Activated CD4-positive, alpha-beta memory T cell treated with anti-CD3 and anti-CD28 coated beads for 36 hours (primary cell): ENCODE results near the gene DCAF4L1. TPM values are rescaled to one million over a fixed set of nuclear protein-coding genes. Genes with fewer than 3 reads are reported as not detected.

ENCODE experiments used
- CTCF ChIA-PET: fragments of 350-600 bp; sonication (Branson Sonifier 250); formaldehyde crosslinking; loops from one replicate; lab custom pipeline; 2021; ENCODE audit warnings: antibody characterized with exemption, inconsistent platforms; lab: Charles Lee
- POLR2A ChIA-PET: fragments of 350-600 bp; sonication (Branson Sonifier 250); formaldehyde crosslinking; loops from one replicate; lab custom pipeline; 2021; ENCODE audit warnings: antibody characterized with exemption; lab: Charles Lee
- DNase-seq: peaks from one replicate; pipeline ENCODE4 v3.0.0-alpha.2; 2020
- H3K27ac Mint-ChIP-seq: one replicate; pipeline ENCODE4 v1.8.0; 2021; ENCODE audit warnings: mixed read lengths
- H3K27me3 Mint-ChIP-seq: one replicate; pipeline ENCODE4 v1.8.0; 2021; ENCODE audit warnings: mixed read lengths
- H3K36me3 Mint-ChIP-seq: one replicate; pipeline ENCODE4 v1.8.0; 2021; ENCODE audit warnings: mixed read lengths
- H3K4me1 Mint-ChIP-seq: one replicate; pipeline ENCODE4 v1.8.0; 2021; ENCODE audit warnings: low read depth, mixed read lengths
- H3K4me3 Mint-ChIP-seq: one replicate; pipeline ENCODE4 v1.8.0; 2021; ENCODE audit warnings: mild to moderate bottlenecking, mixed read lengths
- H3K9me3 Mint-ChIP-seq: one replicate; pipeline ENCODE4 v1.8.0; 2021; ENCODE audit warnings: mixed read lengths
- intact Hi-C: fragments of 100-400 bp; cut with micrococcal nuclease; formaldehyde crosslinking; loops from one replicate; pipeline ENCODE4 v1.15.1; 2023
- total RNA-seq, 2 experiments: library from RNA; stranded (reverse); gene quantifications; one replicate each; pipeline ENCODE4 v1.2.3, GENCODE V29; 2021

The DCAF4L1 gene
- total RNA-seq, 2 experiments from 2014 or later: 0.10 to 0.17 TPM

DNA sequence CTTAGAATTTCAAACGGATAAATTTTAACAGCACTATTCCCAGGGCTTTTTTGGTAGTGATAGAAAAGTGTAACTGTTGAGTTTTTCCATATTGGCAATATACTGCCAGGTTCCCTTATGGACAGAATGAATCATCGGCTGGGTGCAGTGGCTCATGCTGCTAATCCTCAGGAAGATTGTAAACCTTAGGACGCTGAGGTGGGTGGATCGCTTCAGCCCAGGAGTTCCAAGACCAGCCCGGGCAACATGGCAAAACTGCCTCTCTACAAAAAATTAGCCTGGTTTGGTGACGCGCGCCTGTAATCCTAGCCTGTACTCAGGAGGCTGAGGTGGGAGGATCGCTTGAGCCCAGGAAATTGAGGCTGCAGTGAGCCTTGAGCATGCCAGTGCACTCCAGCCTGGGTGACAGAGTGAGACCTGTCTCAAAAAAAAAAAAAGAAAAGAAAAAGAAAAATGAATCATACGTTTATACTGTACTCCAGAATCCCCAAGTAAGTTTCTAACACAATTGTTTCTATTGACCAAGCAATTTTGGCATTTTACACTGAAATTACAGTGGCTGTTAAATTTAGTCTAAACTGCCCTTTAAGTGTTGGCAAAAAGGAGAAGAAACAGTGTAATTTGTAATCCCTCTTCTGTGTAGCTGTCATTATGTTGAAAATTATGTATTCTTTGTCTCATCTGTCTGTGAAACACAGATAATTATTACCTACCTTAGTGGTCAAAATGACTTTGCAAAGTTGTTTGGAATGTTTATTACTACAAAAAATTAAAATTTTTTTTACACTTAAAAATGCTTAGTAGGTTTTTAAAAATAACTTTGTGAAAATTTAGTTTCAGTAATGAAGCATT is 10.6 kb downstream of the DCAF4L1 start:
- ChIA-PET CTCF (no interaction called here), POLR2A (interaction anchor here (3.0 kb wide), 1 partner anchor 57 kb away, joined by 10 read pairs; the partner anchor contains the start of gene TMEM33)
- no peaks in the 10 kb centered on the region for H3K27me3 Mint-ChIP-seq
- intact Hi-C loops: no loop called here
- no peak for DNase-seq
- H3K4me1 Mint-ChIP-seq: peaks cover 28% of the 10 kb centered on the region
- H3K27ac Mint-ChIP-seq: no peak overlapping the region
- peaks cover 4% of the 10 kb centered on the region for H3K36me3 Mint-ChIP-seq
- H3K4me3 Mint-ChIP-seq: peak overlapping the region; percentile 98
- H3K9me3 Mint-ChIP-seq: no peaks in the 10 kb centered on the region

GRCh38 chr4:41992967-41993857 is 11.7 kb downstream of the DCAF4L1 start:
- Mint-ChIP-seq H3K4me1 (peaks cover 31% of the 10 kb centered on the region), H3K36me3 (peaks cover 7% of the 10 kb centered on the region), H3K27me3 (no peaks in the 10 kb centered on the region), H3K9me3 (no peaks in the 10 kb centered on the region), H3K27ac (no peak overlapping the region), H3K4me3 (no peak overlapping the region)
- DNase-seq: no peak
- POLR2A ChIA-PET: no interaction called here
- CTCF ChIA-PET: no interaction called here
- intact Hi-C loops: no loop called here

- Mint-ChIP-seq H3K4me3 (no peak overlapping the region), H3K36me3 (peaks cover 7% of the 10 kb centered on the region), H3K9me3 (no peaks in the 10 kb centered on the region), H3K4me1 (peaks cover 25% of the 10 kb centered on the region), H3K27ac (no peak overlapping the region), H3K27me3 (no peaks in the 10 kb centered on the region)
- ChIA-PET CTCF (interaction anchor here (1.0 kb wide), 1 partner anchor 13 kb away, joined by 3 read pairs; the partner anchor contains the start of gene DCAF4L1), POLR2A (no interaction called here)
- intact Hi-C loops: no loop called here
- no peak for DNase-seq
These were observed 13.0 kb downstream of the DCAF4L1 start for GRCh38 chr4:41994461-41994985.

GRCh38 chr4:41998019-41998418 is 16.5 kb downstream of the DCAF4L1 start:
- Mint-ChIP-seq H3K4me3 (no peak overlapping the region), H3K36me3 (peaks cover 12% of the 10 kb centered on the region), H3K4me1 (peaks cover 14% of the 10 kb centered on the region), H3K9me3 (no peaks in the 10 kb centered on the region), H3K27me3 (no peaks in the 10 kb centered on the region), H3K27ac (no peak overlapping the region)
- CTCF ChIA-PET: no interaction called here
- DNase-seq: no peak
- intact Hi-C loops: no loop called here
- POLR2A ChIA-PET: interaction anchor here (0.6 kb wide), 1 partner anchor 656 kb away, joined by 3 read pairs; no protein-coding TSS in a partner anchor

DNA sequence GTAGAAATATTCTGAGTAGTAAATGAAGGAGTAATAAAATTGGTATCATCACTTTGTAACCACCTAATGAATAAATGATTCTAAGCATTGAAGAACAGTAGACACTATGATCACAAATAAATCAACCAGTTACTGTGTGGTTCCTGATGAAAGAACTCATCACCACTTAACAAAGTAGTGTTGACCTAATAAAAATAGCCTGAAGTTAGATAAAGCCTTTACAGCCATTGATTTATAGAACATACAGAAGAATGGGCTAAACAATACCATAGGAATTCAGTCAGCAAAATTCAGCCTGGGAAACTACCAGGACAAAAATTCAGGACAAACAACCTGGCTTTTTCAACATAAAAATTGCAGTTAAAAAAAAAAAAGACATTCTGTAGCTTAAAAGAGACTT is 17.8 kb downstream of the DCAF4L1 start:
- no peak for DNase-seq
- Mint-ChIP-seq H3K27ac (no peak overlapping the region), H3K36me3 (peaks cover 24% of the 10 kb centered on the region), H3K4me3 (no peak overlapping the region), H3K9me3 (no peaks in the 10 kb centered on the region), H3K27me3 (no peaks in the 10 kb centered on the region), H3K4me1 (peaks cover 22% of the 10 kb centered on the region)
- intact Hi-C loops: no loop called here
- ChIA-PET POLR2A (no interaction called here), CTCF (interaction anchor here (0.6 kb wide), 1 partner anchor 155 kb away, joined by 4 read pairs; no protein-coding TSS in a partner anchor)

GRCh38 chr4:42008011-42008786 is 26.6 kb downstream of the DCAF4L1 start:
- Mint-ChIP-seq H3K4me1 (peaks cover 16% of the 10 kb centered on the region), H3K9me3 (no peaks in the 10 kb centered on the region), H3K27ac (no peak overlapping the region), H3K36me3 (peaks cover 40% of the 10 kb centered on the region), H3K27me3 (no peaks in the 10 kb centered on the region), H3K4me3 (no peak overlapping the region)
- no peak for DNase-seq
- CTCF ChIA-PET: no interaction called here
- intact Hi-C loops: no loop called here
- POLR2A ChIA-PET: no interaction called here

- POLR2A ChIA-PET: no interaction called here
- CTCF ChIA-PET: interaction anchor here (0.6 kb wide), 1 partner anchor 10 kb away, joined by 4 read pairs; no protein-coding TSS in a partner anchor
- peaks cover 14% of the 10 kb centered on the region for H3K36me3 Mint-ChIP-seq
These were observed 33.9 kb downstream of the DCAF4L1 start for GRCh38 chr4:42015438-42015837.

GRCh38 chr4:42018451-42018850 is 36.9 kb downstream of the DCAF4L1 start:
- Mint-ChIP-seq H3K4me3 (no peak overlapping the region), H3K27ac (no peak overlapping the region), H3K27me3 (no peaks in the 10 kb centered on the region), H3K9me3 (no peaks in the 10 kb centered on the region), H3K4me1 (peaks cover 14% of the 10 kb centered on the region), H3K36me3 (peaks cover 20% of the 10 kb centered on the region)
- ChIA-PET CTCF (no interaction called here), POLR2A (no interaction called here)
- intact Hi-C loops: no loop called here
- DNase-seq: no peak

More at GRCh38 chr4:42015438-42015837, 33.9 kb downstream of the DCAF4L1 start:
- Mint-ChIP-seq H3K4me1 (peaks cover 14% of the 10 kb centered on the region), H3K27me3 (no peaks in the 10 kb centered on the region), H3K27ac (no peak overlapping the region), H3K9me3 (no peaks in the 10 kb centered on the region), H3K4me3 (no peak overlapping the region)
- DNase-seq: no peak
- intact Hi-C loops: no loop called here

Other genes starting within 250 kb of the DCAF4L1 start
- gene PHOX2B, start 233.0 kb upstream of the DCAF4L1 start, total RNA-seq: not detected
- gene TMEM33, start 46.3 kb upstream of the DCAF4L1 start, total RNA-seq: 10 to 100 TPM; 40.7 to 44.8 TPM
- gene SLC30A9, start 8.8 kb downstream of the DCAF4L1 start, total RNA-seq: 10 to 100 TPM; 43.3 to 48.3 TPM
- gene BEND4, start 170.9 kb downstream of the DCAF4L1 start, total RNA-seq: under 1 TPM; 0.19 to 0.21 TPM